Small intestine (tissue), 7 donors: ENCODE measurements around the gene MCF2L. TPM values are rescaled to one million over a fixed set of nuclear protein-coding genes. Genes with fewer than 3 reads are reported as not detected.

Experiments used
- DNase-seq, 2 donors: peaks; one replicate each; pipeline versions ENCODE4 v3.0.0 to v3.0.0-alpha.2; 2013
- FAIRE-seq: peaks from 2 replicates; lab custom pipeline; 2012; peaks lifted over from hg19 to GRCh38; lab: Jason Lieb, UNC
- H3K27ac ChIP-seq, 3 donors: one replicate each; pipeline ENCODE4 v1.5.1; 2013; ENCODE audit warnings: low read length in 2 of 3, mild to moderate bottlenecking in 2 of 3, control low read depth in 1 of 3, inconsistent platforms in 1 of 3, low read depth in 1 of 3, moderate library complexity in 1 of 3
- H3K27me3 ChIP-seq, 3 donors: one replicate each; pipeline ENCODE4 v1.6.1; 2013; ENCODE audit warnings: low read length in 3 of 3, inconsistent platforms in 1 of 3; ENCODE audit not compliant: control insufficient read depth in 3 of 3, insufficient read depth in 3 of 3
- H3K36me3 ChIP-seq, 3 donors: one replicate each; pipeline ENCODE4 v1.6.1; 2013; ENCODE audit warnings: low read length in 3 of 3, inconsistent platforms in 1 of 3, low read depth in 1 of 3, mild to moderate bottlenecking in 1 of 3, moderate library complexity in 1 of 3; ENCODE audit not compliant: control insufficient read depth in 3 of 3, insufficient read depth in 2 of 3
- H3K4me1 ChIP-seq, 3 donors: one replicate each; pipeline ENCODE4 v1.6.1; 2013; ENCODE audit warnings: low read length in 2 of 3, inconsistent platforms in 1 of 3, low read depth in 1 of 3, mild to moderate bottlenecking in 1 of 3, moderate library complexity in 1 of 3; ENCODE audit not compliant: control insufficient read depth in 3 of 3, insufficient read depth in 2 of 3
- H3K4me3 ChIP-seq, 3 donors: one replicate each; pipeline ENCODE4 v1.5.1; 2013; ENCODE audit warnings: low read length in 3 of 3, control low read depth in 1 of 3, inconsistent platforms in 1 of 3, low read depth in 1 of 3, mild to moderate bottlenecking in 1 of 3, moderate library complexity in 1 of 3
- H3K9me3 ChIP-seq, 2 donors: one replicate each; pipeline ENCODE4 v1.6.1; 2013; ENCODE audit warnings: low read depth in 1 of 2, low read length in 1 of 2; ENCODE audit not compliant: control insufficient read depth in 2 of 2, insufficient read depth in 1 of 2
- WGBS, 3 donors: extraction: QIAGEN DNeasy Blood & Tissue Kit; methylation state at CpG; one replicate each; pipeline ENCODE4 v1.1.7; 2013; 5-methylcytosine and 5-hydroxymethylcytosine counted together
- polyA plus RNA-seq, 4 donors: library from polyadenylated mRNA; stranded (reverse) in 3 of 4; unstranded in 1 of 4; fragments of 200-250 nt in 3 of 4; fragments of 120-200 nt in 1 of 4; gene quantifications; one replicate each; pipeline versions ENCODE4 v1.2.1 to v1.2.3, GENCODE V29; 2013
- donor health status: healthy with polysubstance abuse.
- donor health status: control.
- donor health status: control.
- donor health status: Bipolar disorder and iron deficiency.
- donor health status: healthy.

MCF2L gene
- polyA plus RNA-seq, 4 donors: 12.2 to 37.1 (median 22.0) TPM

DNA sequence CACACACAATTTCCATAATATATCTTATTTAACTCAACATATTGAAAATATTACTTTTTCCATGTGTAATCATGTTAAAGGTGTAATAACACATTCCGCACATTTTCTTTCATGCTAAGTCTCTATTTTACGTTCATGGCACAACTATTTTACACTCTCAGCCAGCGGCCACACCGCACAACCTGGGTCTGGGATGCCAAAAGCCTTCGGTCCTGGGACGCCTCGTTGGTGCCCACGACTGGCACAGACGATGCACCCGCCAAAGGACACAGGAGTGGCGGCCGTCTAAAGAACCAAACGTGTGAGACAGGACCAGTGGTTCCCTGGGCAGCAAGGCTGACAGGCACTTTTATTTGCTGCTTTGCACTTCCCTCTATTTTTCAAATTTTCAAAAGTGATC is 179.4 kb downstream of the MCF2L start:
- H3K4me3 ChIP-seq: no peak overlapping the region
- no peak for DNase-seq
- H3K27ac ChIP-seq: no peak overlapping the region
- no peaks in the 10 kb centered on the region for H3K9me3 ChIP-seq
- H3K27me3 ChIP-seq: peaks cover 0 to 9% (median 0%) of the 10 kb centered on the region in 3 donors
- peaks cover 0 to 47% (median 0%) of the 10 kb centered on the region in 3 donors for H3K36me3 ChIP-seq
- WGBS, 3 donors: 93% methylated on average over 13 of the region's 13 CpGs
- FAIRE-seq: no peak
- H3K4me1 ChIP-seq: peaks cover 0 to 15% (median 0%) of the 10 kb centered on the region in 3 donors

DNA sequence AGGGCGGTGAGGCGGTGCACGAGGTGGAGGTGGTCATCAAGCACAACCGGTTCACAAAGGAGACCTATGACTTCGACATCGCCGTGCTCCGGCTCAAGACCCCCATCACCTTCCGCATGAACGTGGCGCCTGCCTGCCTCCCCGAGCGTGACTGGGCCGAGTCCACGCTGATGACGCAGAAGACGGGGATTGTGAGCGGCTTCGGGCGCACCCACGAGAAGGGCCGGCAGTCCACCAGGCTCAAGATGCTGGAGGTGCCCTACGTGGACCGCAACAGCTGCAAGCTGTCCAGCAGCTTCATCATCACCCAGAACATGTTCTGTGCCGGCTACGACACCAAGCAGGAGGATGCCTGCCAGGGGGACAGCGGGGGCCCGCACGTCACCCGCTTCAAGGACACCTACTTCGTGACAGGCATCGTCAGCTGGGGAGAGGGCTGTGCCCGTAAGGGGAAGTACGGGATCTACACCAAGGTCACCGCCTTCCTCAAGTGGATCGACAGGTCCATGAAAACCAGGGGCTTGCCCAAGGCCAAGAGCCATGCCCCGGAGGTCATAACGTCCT is 180.0 kb downstream of the MCF2L start:
- Histone ChIP-seq H3K27me3 (peaks cover 0 to 9% (median 0%) of the 10 kb centered on the region in 3 donors), H3K4me1 (peaks cover 0 to 17% (median 0%) of the 10 kb centered on the region in 3 donors), H3K27ac (no peak overlapping the region), H3K9me3 (no peaks in the 10 kb centered on the region), H3K4me3 (no peak overlapping the region), H3K36me3 (peaks cover 0 to 41% (median 0%) of the 10 kb centered on the region in 3 donors)
- DNase-seq (no peak), FAIRE-seq (no peak)
- WGBS, 3 donors: 94 to 96% (median 94%) methylated on average over 38 of the region's 38 CpGs

Other genes with a start within 250 kb of the MCF2L start
- gene F7, start 136.6 kb downstream of the MCF2L start, polyA plus RNA-seq: 10 to 100 TPM in 1 of 4 donors, under 1 TPM in 1, not detected in 2; 0.24 to 45.3 TPM
- gene F10, start 153.6 kb downstream of the MCF2L start, polyA plus RNA-seq: 100 to 1,000 TPM in 1 of 4 donors, 10 to 100 TPM in 1, 1 to 10 TPM in 2; 7.7 to 148 (median 12.3) TPM
- under 1 TPM in 1 of 4 donors, not detected in 3; 0.84 TPM for gene PROZ, start 189.4 kb downstream of the MCF2L start, polyA plus RNA-seq
- 10 to 100 TPM; 21.6 to 51.3 (median 30.0) TPM for gene PCID2, start 239.5 kb downstream of the MCF2L start, polyA plus RNA-seq
- gene CUL4A, start 240.4 kb downstream of the MCF2L start, polyA plus RNA-seq: 10 to 100 TPM; 30.2 to 80.1 (median 32.5) TPM